HepG2 (cell line): ENCODE measurements around the gene RGS13. TPM values are rescaled to one million over a fixed set of nuclear protein-coding genes. Genes with fewer than 3 reads are reported as not detected.

Experiments
- ERF ChIP-seq: IDR thresholded peaks from 2 replicates; pipeline ENCODE4 v1.6.1; 2018; ENCODE audit warnings: missing biosample characterization, missing genetic modification reagents
- FOXK1 ChIP-seq: sonication (generic); formaldehyde crosslinking; IDR thresholded peaks from 2 replicates; pipeline ENCODE4 v1.4.0; 2020; ENCODE audit warnings: low read depth, missing genetic modification reagents, borderline replicate concordance
- KLF16 ChIP-seq, 2 experiments: sonication (generic) in 1 of 2; formaldehyde crosslinking in 1 of 2; IDR thresholded peaks; 2 replicates each; pipeline versions ENCODE4 v1.6.1 to v1.8.0; 2016 to 2023; ENCODE audit warnings: missing genetic modification reagents in 2 of 2, missing compliant biosample characterization in 1 of 2
- NFKBIZ ChIP-seq: IDR thresholded peaks from 2 replicates; pipeline ENCODE4 v1.6.1; 2018; ENCODE audit warnings: missing genetic modification reagents, missing compliant biosample characterization
- NR1H2 ChIP-seq: sonication (generic); formaldehyde crosslinking; IDR thresholded peaks from 2 replicates; pipeline ENCODE4 v1.8.1; 2022; ENCODE audit warnings: low read depth, missing genetic modification reagents, borderline replicate concordance
- NR2C2 ChIP-seq: sonication (generic); formaldehyde crosslinking; IDR thresholded peaks from 2 replicates; pipeline ENCODE4 v1.4.0; 2020; ENCODE audit warnings: missing genetic modification reagents, mild to moderate bottlenecking, moderate library complexity, borderline replicate concordance
- RXRB ChIP-seq: IDR thresholded peaks from 2 replicates; pipeline ENCODE4 v1.6.1; 2016; ENCODE audit warnings: borderline replicate concordance, missing genetic modification reagents, missing compliant biosample characterization
- SMAD3 ChIP-seq: sonication (generic); formaldehyde crosslinking; IDR thresholded peaks from 2 replicates; pipeline ENCODE4 v1.4.0; 2020; ENCODE audit warnings: missing genetic modification reagents
- SNAPC2 ChIP-seq: sonication (generic); formaldehyde crosslinking; IDR thresholded peaks from 2 replicates; pipeline ENCODE4 v1.8.1; 2022; ENCODE audit warnings: mild to moderate bottlenecking, missing genetic modification reagents
- ZBTB8A ChIP-seq: sonication (generic); formaldehyde crosslinking; IDR thresholded peaks from 2 replicates; pipeline ENCODE4 v1.4.0; 2020; ENCODE audit warnings: mild to moderate bottlenecking, low read depth, missing genetic modification reagents, borderline replicate concordance
- ZC3H13 ChIP-seq: sonication (generic); formaldehyde crosslinking; IDR thresholded peaks from 2 replicates; pipeline ENCODE4 v1.8.1; 2023; ENCODE audit warnings: mild to moderate bottlenecking, missing genetic modification reagents, moderate library complexity
- ZFP36L1 ChIP-seq: sonication (generic); formaldehyde crosslinking; IDR thresholded peaks from 2 replicates; pipeline ENCODE4 v1.8.0; 2022; ENCODE audit warnings: mild to moderate bottlenecking, missing genetic modification reagents, moderate library complexity
- ZKSCAN8 ChIP-seq: IDR thresholded peaks from 2 replicates; pipeline ENCODE4 v1.6.1; 2016; ENCODE audit warnings: borderline replicate concordance, missing genetic modification reagents, missing compliant biosample characterization
- ZNF10 ChIP-seq: sonication (generic); formaldehyde crosslinking; IDR thresholded peaks from 2 replicates; pipeline ENCODE4 v1.4.0; 2020; ENCODE audit warnings: mild to moderate bottlenecking, low read depth, missing genetic modification reagents, borderline replicate concordance
- ZNF33B ChIP-seq: sonication (generic); formaldehyde crosslinking; IDR thresholded peaks from 2 replicates; pipeline ENCODE4 v1.5.1; 2020; ENCODE audit warnings: mild to moderate bottlenecking, missing genetic modification reagents
- ZNF572 ChIP-seq: sonication (generic); formaldehyde crosslinking; IDR thresholded peaks from 2 replicates; pipeline ENCODE4 v1.5.1; 2020; ENCODE audit warnings: mild to moderate bottlenecking, missing genetic modification reagents
- ZNF879 ChIP-seq: sonication (generic); formaldehyde crosslinking; IDR thresholded peaks from 2 replicates; pipeline ENCODE4 v1.8.1; 2023; ENCODE audit warnings: missing genetic modification reagents
- polyA plus RNA-seq, 8 experiments: library from polyadenylated mRNA; depleted of rRNA in 3 of 8; stranded (reverse) in 7 of 8; unstranded in 1 of 8; fragments of >200 nt; fragmentation: Illumina TruSeq in 4 of 8; extraction: Trizol in 4 of 8; gene quantifications; 2 replicates each; pipeline versions ENCODE4 v1.2.1 to v1.2.3, GENCODE V29; 2011 to 2016; ENCODE audit warnings: low read depth in 4 of 8, missing spikeins in 1 of 8, mixed read lengths in 1 of 8; ENCODE audit not compliant: insufficient read depth in 1 of 8
- total RNA-seq, 5 experiments: library from RNA; depleted of rRNA; stranded (reverse); fragments of >200 nt; fragmentation: Illumina TruSeq; extraction: Trizol; gene quantifications; 2 replicates each; pipeline ENCODE4 v1.2.3, GENCODE V29; 2016; ENCODE audit warnings: low read depth in 1 of 5
- TF ChIP-seq, protein P1 (sequence below): sonication (generic); formaldehyde crosslinking; IDR thresholded peaks from 2 replicates; pipeline ENCODE4 v1.5.1; 2020; ENCODE audit warnings: mild to moderate bottlenecking, moderate library complexity, missing genetic modification reagents
- TF ChIP-seq, protein P2 (sequence below): sonication (generic); formaldehyde crosslinking; IDR thresholded peaks from 2 replicates; pipeline ENCODE4 v1.4.0; 2020; ENCODE audit warnings: missing genetic modification reagents, mild to moderate bottlenecking, borderline replicate concordance
- TF ChIP-seq, protein P3 (sequence below): sonication (generic); formaldehyde crosslinking; IDR thresholded peaks from 2 replicates; pipeline ENCODE4 v1.5.0; 2020; ENCODE audit warnings: missing genetic modification reagents
- TF ChIP-seq, protein P4 (sequence below): sonication (generic); formaldehyde crosslinking; IDR thresholded peaks from 2 replicates; pipeline ENCODE4 v1.9.0; 2021; ENCODE audit warnings: missing genetic modification reagents, borderline replicate concordance
- TF ChIP-seq, protein P5 (sequence below): sonication (generic); formaldehyde crosslinking; IDR thresholded peaks from 2 replicates; pipeline ENCODE4 v1.8.1; 2023; ENCODE audit warnings: mild to moderate bottlenecking, moderate library complexity, missing genetic modification reagents

Gene RGS13
- total and polyA plus RNA-seq, 2 of the 13 experiments (the other 11 are each of a cell fraction or from before 2014, with no cell fraction given) = not detected

DNA sequence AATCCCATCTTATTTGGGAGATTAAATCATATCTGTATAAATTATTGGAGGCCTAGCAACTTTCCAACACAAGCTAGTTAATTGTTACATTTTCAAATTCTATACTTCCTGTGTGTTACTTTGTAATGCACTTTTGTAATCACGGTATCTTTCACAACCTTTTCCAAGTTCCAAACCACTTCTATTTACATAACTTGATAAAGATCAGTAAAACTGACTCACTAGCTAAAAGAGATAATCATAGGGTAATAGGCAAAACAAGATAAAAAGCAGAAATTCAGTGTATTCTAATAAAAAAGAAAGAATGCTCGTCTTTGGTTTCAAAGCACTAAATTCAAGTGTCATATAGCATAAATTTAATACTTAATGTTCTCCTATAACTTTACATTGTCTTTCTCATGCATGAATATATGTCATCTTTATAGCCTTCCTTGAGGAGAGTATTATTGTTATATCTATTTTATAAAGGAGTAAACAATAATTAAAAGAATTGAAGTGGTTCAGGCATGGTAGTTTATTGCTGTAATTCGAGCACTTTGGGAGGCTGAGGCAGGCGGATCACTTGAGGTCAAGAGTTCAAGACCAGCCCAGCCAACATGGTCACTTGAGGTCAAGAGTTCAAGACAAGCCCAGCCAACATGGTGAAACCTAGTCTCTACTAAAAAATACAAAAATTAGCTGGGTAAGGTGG is 66.4 kb downstream of the RGS13 start (continued):
- TF ChIP-seq ZNF572 = no peak
- TF ChIP-seq KLF16 (CRISPR knock-in tag; IDR thresholded peaks at IDR 0.05) = peak in 1 of 2 experiments; percentile 83; a peak in 2 of 4 replicates
- TF ChIP-seq ZBTB8A = no peak
- TF ChIP-seq ZNF879 (CRISPR knock-in tag) = no peak
- TF ChIP-seq, protein P1, sequence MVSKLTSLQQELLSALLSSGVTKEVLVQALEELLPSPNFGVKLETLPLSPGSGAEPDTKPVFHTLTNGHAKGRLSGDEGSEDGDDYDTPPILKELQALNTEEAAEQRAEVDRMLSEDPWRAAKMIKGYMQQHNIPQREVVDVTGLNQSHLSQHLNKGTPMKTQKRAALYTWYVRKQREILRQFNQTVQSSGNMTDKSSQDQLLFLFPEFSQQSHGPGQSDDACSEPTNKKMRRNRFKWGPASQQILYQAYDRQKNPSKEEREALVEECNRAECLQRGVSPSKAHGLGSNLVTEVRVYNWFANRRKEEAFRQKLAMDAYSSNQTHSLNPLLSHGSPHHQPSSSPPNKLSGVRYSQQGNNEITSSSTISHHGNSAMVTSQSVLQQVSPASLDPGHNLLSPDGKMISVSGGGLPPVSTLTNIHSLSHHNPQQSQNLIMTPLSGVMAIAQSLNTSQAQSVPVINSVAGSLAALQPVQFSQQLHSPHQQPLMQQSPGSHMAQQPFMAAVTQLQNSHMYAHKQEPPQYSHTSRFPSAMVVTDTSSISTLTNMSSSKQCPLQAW = no peak
- TF ChIP-seq, protein P2, sequence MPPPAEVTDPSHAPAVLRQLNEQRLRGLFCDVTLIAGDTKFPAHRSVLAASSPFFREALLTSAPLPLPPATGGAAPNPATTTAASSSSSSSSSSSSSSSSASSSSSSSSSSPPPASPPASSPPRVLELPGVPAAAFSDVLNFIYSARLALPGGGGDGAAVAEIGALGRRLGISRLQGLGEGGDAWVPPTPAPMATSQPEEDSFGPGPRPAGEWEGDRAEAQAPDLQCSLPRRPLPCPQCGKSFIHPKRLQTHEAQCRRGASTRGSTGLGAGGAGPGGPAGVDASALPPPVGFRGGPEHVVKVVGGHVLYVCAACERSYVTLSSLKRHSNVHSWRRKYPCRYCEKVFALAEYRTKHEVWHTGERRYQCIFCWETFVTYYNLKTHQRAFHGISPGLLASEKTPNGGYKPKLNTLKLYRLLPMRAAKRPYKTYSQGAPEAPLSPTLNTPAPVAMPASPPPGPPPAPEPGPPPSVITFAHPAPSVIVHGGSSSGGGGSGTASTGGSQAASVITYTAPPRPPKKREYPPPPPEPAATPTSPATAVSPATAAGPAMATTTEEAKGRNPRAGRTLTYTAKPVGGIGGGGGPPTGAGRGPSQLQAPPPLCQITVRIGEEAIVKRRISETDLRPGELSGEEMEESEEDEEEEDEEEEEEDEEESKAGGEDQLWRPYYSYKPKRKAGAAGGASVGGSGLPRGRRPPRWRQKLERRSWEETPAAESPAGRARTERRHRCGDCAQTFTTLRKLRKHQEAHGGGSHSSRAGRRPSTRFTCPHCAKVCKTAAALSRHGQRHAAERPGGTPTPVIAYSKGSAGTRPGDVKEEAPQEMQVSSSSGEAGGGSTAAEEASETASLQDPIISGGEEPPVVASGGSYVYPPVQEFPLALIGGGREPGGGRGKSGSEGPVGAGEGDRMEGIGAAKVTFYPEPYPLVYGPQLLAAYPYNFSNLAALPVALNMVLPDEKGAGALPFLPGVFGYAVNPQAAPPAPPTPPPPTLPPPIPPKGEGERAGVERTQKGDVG (CRISPR knock-in tag) = no peak
- TF ChIP-seq NR1H2 (CRISPR knock-in tag) = no peak
- peak; percentile 34; the same call in 1 of the 2 replicates for TF ChIP-seq SMAD3 (CRISPR knock-in tag)
- no peak for TF ChIP-seq ZNF10 (CRISPR knock-in tag)
- TF ChIP-seq SNAPC2 (CRISPR knock-in tag) = no peak
- no peak for TF ChIP-seq NFKBIZ (CRISPR knock-in tag)
- TF ChIP-seq, protein P3, sequence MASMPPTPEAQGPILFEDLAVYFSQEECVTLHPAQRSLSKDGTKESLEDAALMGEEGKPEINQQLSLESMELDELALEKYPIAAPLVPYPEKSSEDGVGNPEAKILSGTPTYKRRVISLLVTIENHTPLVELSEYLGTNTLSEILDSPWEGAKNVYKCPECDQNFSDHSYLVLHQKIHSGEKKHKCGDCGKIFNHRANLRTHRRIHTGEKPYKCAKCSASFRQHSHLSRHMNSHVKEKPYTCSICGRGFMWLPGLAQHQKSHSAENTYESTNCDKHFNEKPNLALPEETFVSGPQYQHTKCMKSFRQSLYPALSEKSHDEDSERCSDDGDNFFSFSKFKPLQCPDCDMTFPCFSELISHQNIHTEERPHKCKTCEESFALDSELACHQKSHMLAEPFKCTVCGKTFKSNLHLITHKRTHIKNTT (CRISPR knock-in tag) = no peak
- TF ChIP-seq, protein P4, sequence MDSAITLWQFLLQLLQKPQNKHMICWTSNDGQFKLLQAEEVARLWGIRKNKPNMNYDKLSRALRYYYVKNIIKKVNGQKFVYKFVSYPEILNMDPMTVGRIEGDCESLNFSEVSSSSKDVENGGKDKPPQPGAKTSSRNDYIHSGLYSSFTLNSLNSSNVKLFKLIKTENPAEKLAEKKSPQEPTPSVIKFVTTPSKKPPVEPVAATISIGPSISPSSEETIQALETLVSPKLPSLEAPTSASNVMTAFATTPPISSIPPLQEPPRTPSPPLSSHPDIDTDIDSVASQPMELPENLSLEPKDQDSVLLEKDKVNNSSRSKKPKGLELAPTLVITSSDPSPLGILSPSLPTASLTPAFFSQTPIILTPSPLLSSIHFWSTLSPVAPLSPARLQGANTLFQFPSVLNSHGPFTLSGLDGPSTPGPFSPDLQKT (CRISPR knock-in tag) = no peak
- TF ChIP-seq ZC3H13 (CRISPR knock-in tag) = no peak
- TF ChIP-seq RXRB (CRISPR knock-in tag) = peak; percentile 80
- TF ChIP-seq, protein P5, sequence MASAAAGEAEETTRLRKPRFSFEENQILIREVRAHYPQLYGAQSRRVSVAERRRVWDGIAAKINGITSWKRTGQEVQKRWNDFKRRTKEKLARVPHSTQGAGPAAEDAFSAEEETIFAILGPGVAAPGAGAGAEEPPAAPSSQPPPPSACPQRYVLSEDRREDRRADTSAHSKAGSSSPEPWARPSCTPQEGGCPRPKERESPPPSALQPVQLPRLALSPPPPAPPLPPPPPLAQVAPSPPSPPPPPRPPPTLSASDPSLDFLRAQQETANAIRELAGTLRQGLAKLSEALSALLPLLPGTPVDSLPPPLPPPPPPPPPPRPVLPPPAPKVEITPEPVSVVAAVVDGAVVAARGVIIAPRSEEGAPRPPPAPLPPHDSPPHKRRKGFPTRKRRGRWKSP (CRISPR knock-in tag) = no peak
- no peak for TF ChIP-seq ZNF33B
- no peak for TF ChIP-seq ERF (CRISPR knock-in tag)
- TF ChIP-seq NR2C2 (CRISPR knock-in tag) = no peak
- TF ChIP-seq ZKSCAN8 (CRISPR knock-in tag) = no peak
- TF ChIP-seq ZFP36L1 (CRISPR knock-in tag) = no peak
- 0 out of 2 replicates have a peak, but pooled peaks have one; percentile 6 for TF ChIP-seq FOXK1 (CRISPR knock-in tag)
